Endothelial cell of umbilical vein (primary cell): ENCODE results near the gene SORCS2. TPM values are rescaled to one million over a fixed set of nuclear protein-coding genes. Genes with fewer than 3 reads are reported as not detected.

Experiments used
- BruUV-seq: library from RNA; stranded (reverse); fragments of 400-500 nt; replicated peaks from 2 replicates; lab custom pipeline; 2021; lab: Mats Ljungman, UMichigan
- CTCF ChIA-PET: fragments of 300-600, 350-600 bp; sonication (Branson Sonifier 250); formaldehyde crosslinking; loops from one replicate; lab custom pipeline; 2021; ENCODE audit warnings: antibody characterized with exemption, inconsistent platforms; lab: Charles Lee
- POLR2A ChIA-PET: fragments of 300-600, 350-600 bp; sonication (Branson Sonifier 250); formaldehyde crosslinking; loops from one replicate; lab custom pipeline; 2021; ENCODE audit warnings: antibody characterized with exemption, inconsistent platforms; lab: Charles Lee
- DNase-seq: peaks from one replicate; pipeline ENCODE4 v3.0.0-alpha.2; 2011; ENCODE audit warnings: low read depth, low spot score
- FAIRE-seq: peaks from 2 replicates; lab custom pipeline; 2011; peaks lifted over from hg19 to GRCh38; lab: Jason Lieb, UNC
- H2AFZ ChIP-seq: 2 replicates; pipeline ENCODE4 v1.6.0; 2012; ENCODE audit warnings: low read depth, low read length, control low read depth, inconsistent platforms
- H3K27ac ChIP-seq: 2 replicates; pipeline ENCODE4 v1.5.1; 2011; ENCODE audit warnings: low read depth, mild to moderate bottlenecking, control low read depth, low read length, moderate library complexity; ENCODE audit not compliant: insufficient read depth
- H3K27me3 ChIP-seq, 2 experiments: 2 replicates each; pipeline versions ENCODE4 v1.6.0 to v1.6.1; 2011; ENCODE audit warnings: low read length in 2 of 2, mixed read lengths in 1 of 2; ENCODE audit not compliant: control insufficient read depth in 2 of 2, insufficient read depth in 2 of 2
- H3K36me3 ChIP-seq, 2 experiments: 2 replicates in 1 of 2; 3 replicates in 1 of 2; pipeline ENCODE4 v1.5.1; 2011; ENCODE audit warnings: low read length in 2 of 2, mild to moderate bottlenecking in 1 of 2, moderate library complexity in 1 of 2; ENCODE audit not compliant: control insufficient read depth in 2 of 2, insufficient read depth in 2 of 2; ENCODE audit errors: extremely low read depth in 1 of 2
- H3K4me1 ChIP-seq: 3 replicates; pipeline ENCODE4 v1.5.1; 2011; ENCODE audit warnings: mild to moderate bottlenecking, low read length; ENCODE audit not compliant: control insufficient read depth, insufficient read depth; ENCODE audit errors: extremely low read depth
- H3K4me2 ChIP-seq: 2 replicates; pipeline ENCODE4 v1.6.1; 2011; ENCODE audit warnings: low read length, control low read depth, mixed read lengths; ENCODE audit not compliant: insufficient read depth
- H3K4me3 ChIP-seq, 3 experiments: fragments of 200-600 bp in 1 of 3; sonication (generic), shearing (Covaris generic) in 1 of 3; replicated peaks in 1 of 3; 2 replicates each; pipeline ENCODE4 v1.5.1; 2011 to 2016; ENCODE audit warnings: control low read depth in 3 of 3, low read length in 3 of 3, mild to moderate bottlenecking in 2 of 3, inconsistent platforms in 1 of 3, low read depth in 1 of 3, moderate library complexity in 1 of 3; ENCODE audit not compliant: insufficient read depth in 1 of 3
- H3K79me2 ChIP-seq: 2 replicates; pipeline ENCODE4 v1.6.0; 2012; ENCODE audit warnings: low read length, inconsistent platforms; ENCODE audit not compliant: control insufficient read depth, insufficient read depth
- H3K9ac ChIP-seq: replicated peaks from 2 replicates; pipeline ENCODE3; 2011; ENCODE audit warnings: low read length, control low read depth; ENCODE audit not compliant: insufficient read depth; ENCODE audit errors: extremely low read depth
- H3K9me1 ChIP-seq: replicated peaks from 3 replicates; pipeline ENCODE4 v1.6.0; 2011; ENCODE audit warnings: mild to moderate bottlenecking, low read length; ENCODE audit not compliant: control insufficient read depth, insufficient read depth; ENCODE audit errors: extremely low read depth
- H3K9me3 ChIP-seq: replicated peaks from 2 replicates; pipeline ENCODE4 v1.5.1; 2012; ENCODE audit warnings: low read length, inconsistent platforms; ENCODE audit not compliant: control insufficient read depth, insufficient read depth
- H4K20me1 ChIP-seq: replicated peaks from 2 replicates; pipeline ENCODE3; 2011; ENCODE audit warnings: mild to moderate bottlenecking, low read length; ENCODE audit not compliant: control insufficient read depth, insufficient read depth; ENCODE audit errors: extremely low read depth
- EZH2 ChIP-seq: IDR thresholded peaks from 2 replicates; pipeline ENCODE4 v1.6.1; 2012; ENCODE audit warnings: borderline replicate concordance, low read depth, mild to moderate bottlenecking, moderate library complexity, low read length, inconsistent platforms; ENCODE audit not compliant: severe bottlenecking
- FOS ChIP-seq: IDR thresholded peaks from 2 replicates; pipeline ENCODE4 v1.6.1; 2011; ENCODE audit warnings: mild to moderate bottlenecking, low read length, moderate library complexity, borderline replicate concordance; ENCODE audit not compliant: insufficient read depth
- GATA2 ChIP-seq: IDR thresholded peaks from 2 replicates; pipeline ENCODE4 v1.7.0; 2011; ENCODE audit warnings: low read depth, mild to moderate bottlenecking, moderate library complexity, mixed read lengths, low read length; ENCODE audit not compliant: insufficient read length, insufficient read depth
- JUN ChIP-seq: IDR thresholded peaks from 2 replicates; pipeline ENCODE4 v1.6.1; 2011; ENCODE audit warnings: borderline replicate concordance, low read depth; ENCODE audit not compliant: insufficient read length, insufficient read depth
- MYC ChIP-seq: IDR thresholded peaks from one replicate; pipeline ENCODE4 v1.6.1; 2011; ENCODE audit warnings: mild to moderate bottlenecking, low read depth, low read length
- POLR2A ChIP-seq: IDR thresholded peaks from 2 replicates; pipeline ENCODE4 v1.6.1; 2012; ENCODE audit warnings: low read depth, mild to moderate bottlenecking, control low read depth, low read length
- POLR2AphosphoS5 ChIP-seq: IDR thresholded peaks from 2 replicates; pipeline ENCODE4 v1.6.1; 2012; ENCODE audit warnings: low read depth, mild to moderate bottlenecking, control low read depth, low read length, moderate library complexity; ENCODE audit not compliant: insufficient read depth
- dilution Hi-C: fragments of 300-500 bp; cut with MboI; formaldehyde crosslinking; loops from one replicate; pipeline ENCODE4 v1.15.0; 2019; ENCODE audit warnings: low sequenced_read_pairs; ENCODE audit not compliant: extremely low pct_ligation_motif_present
- intact Hi-C: fragments of 100-400 bp; cut with micrococcal nuclease; formaldehyde crosslinking; loops from one replicate; pipeline ENCODE4 v1.10.0; 2022
- polyA plus RNA-seq, 4 experiments: library from polyadenylated mRNA; depleted of rRNA in 3 of 4; stranded (reverse) in 3 of 4; unstranded in 1 of 4; fragments of >200 nt; gene quantifications; 2 replicates each; pipeline versions ENCODE4 v1.2.1 to v1.2.3, GENCODE V29; 2011 to 2012; ENCODE audit warnings: missing spikeins in 1 of 4
- total RNA-seq: library from RNA; stranded (reverse); gene quantifications from 2 replicates; pipeline ENCODE4 v1.2.3, GENCODE V29; 2021
- TF ChIP-seq, protein P1 (sequence below), 2 donors: IDR thresholded peaks; 1 replicate in 1 of 2; 2 replicates in 1 of 2; pipeline ENCODE4 v1.5.1; 2011; ENCODE audit warnings: low read length in 2 of 2, mild to moderate bottlenecking in 2 of 2, moderate library complexity in 2 of 2, control low read depth in 1 of 2, inconsistent platforms in 1 of 2, low read depth in 1 of 2; ENCODE audit not compliant: insufficient read depth in 1 of 2; ENCODE audit errors: extremely low read depth in 1 of 2
- TF ChIP-seq, protein P2 (sequence below): IDR thresholded peaks from 2 replicates; pipeline ENCODE4 v1.6.1; 2011; ENCODE audit not compliant: insufficient read depth, insufficient read length

The SORCS2 gene
- total and polyA plus RNA-seq, 2 donors (not counting 3 experiments of a cell fraction or from before 2014, with no cell fraction given) = not detected

DNA sequence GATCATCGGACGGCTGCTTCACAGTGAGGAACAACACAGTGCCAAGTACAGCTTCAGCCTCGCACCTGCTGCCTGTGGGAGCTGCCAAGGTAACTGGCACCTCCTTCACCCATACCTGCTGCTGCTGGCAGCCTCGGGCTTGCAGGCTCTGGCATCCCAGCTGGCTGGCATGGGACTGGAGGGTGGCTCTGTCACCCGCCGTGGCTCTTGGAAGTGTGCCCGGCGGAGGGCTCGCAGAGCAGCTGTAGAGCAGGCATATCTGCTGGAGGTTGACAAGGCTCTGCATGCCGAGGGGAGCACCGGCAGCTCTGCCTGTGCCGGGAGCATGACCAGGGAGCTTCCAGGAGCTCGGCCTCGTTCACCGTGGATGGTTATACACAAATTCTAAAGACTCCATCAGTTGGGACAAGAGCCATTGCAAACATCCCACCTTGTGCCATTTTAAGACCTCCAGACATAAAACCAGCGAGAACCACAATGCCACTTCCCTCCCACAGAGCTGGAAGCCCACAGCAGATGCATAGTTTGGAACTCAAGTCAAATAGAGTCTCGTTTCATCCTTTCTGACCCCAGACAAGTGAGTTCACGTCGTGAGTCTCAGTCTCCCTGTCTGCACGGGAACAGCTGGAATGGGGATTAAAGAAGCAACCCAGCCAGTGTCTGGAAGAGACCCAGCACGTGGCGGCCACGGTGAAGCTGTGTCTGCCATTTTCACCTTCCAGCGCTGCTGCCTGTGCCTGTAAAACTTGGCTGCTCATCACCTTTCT lies 326.7 kb downstream of the SORCS2 start:
- no peaks in the 10 kb centered on the region for H3K36me3 ChIP-seq
- dilution Hi-C loops = no loop called here
- no peak for DNase-seq
- intact Hi-C loops = no loop called here
- CTCF ChIA-PET = no interaction called here
- H4K20me1 ChIP-seq = no peaks in the 10 kb centered on the region
- peaks cover 3 to 5% of the 10 kb centered on the region in 2 experiments for H3K27me3 ChIP-seq
- TF ChIP-seq, protein P1, sequence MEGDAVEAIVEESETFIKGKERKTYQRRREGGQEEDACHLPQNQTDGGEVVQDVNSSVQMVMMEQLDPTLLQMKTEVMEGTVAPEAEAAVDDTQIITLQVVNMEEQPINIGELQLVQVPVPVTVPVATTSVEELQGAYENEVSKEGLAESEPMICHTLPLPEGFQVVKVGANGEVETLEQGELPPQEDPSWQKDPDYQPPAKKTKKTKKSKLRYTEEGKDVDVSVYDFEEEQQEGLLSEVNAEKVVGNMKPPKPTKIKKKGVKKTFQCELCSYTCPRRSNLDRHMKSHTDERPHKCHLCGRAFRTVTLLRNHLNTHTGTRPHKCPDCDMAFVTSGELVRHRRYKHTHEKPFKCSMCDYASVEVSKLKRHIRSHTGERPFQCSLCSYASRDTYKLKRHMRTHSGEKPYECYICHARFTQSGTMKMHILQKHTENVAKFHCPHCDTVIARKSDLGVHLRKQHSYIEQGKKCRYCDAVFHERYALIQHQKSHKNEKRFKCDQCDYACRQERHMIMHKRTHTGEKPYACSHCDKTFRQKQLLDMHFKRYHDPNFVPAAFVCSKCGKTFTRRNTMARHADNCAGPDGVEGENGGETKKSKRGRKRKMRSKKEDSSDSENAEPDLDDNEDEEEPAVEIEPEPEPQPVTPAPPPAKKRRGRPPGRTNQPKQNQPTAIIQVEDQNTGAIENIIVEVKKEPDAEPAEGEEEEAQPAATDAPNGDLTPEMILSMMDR (IDR thresholded peaks at IDR 0.05; ENCODE audit: extremely low read depth in 1 of 2, insufficient read depth in 1 of 2, low read depth in 1 of 2, low read length in 2 of 2) = no peak
- TF ChIP-seq POLR2A = no peak
- TF ChIP-seq, protein P2, sequence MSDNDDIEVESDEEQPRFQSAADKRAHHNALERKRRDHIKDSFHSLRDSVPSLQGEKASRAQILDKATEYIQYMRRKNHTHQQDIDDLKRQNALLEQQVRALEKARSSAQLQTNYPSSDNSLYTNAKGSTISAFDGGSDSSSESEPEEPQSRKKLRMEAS = no peak
- no peak for TF ChIP-seq EZH2
- no peak for TF ChIP-seq MYC
- TF ChIP-seq GATA2 = no peak
- TF ChIP-seq POLR2AphosphoS5 = no peak
- TF ChIP-seq JUN = no peak
- TF ChIP-seq FOS = no peak
- no peak overlapping the region for H3K4me3 ChIP-seq
- H3K9me3 ChIP-seq = no peaks in the 10 kb centered on the region
- BruUV-seq = no TSS peak
- POLR2A ChIA-PET = no interaction called here
- FAIRE-seq = no peak
- no peak overlapping the region for H3K27ac ChIP-seq
- H3K4me1 ChIP-seq = no peaks in the 10 kb centered on the region
- H2AFZ ChIP-seq = no peak overlapping the region
- no peaks in the 10 kb centered on the region for H3K79me2 ChIP-seq
- no peaks in the 10 kb centered on the region for H3K9me1 ChIP-seq
- H3K4me2 ChIP-seq = no peak overlapping the region
- H3K9ac ChIP-seq = no peak overlapping the region
